Activated CD4-positive, CD25-positive, alpha-beta regulatory T cell treated with anti-CD3 and anti-CD28 coated beads, Interleukin-2, amount 50 U/mL, for 16 hours (primary cell): ENCODE measurements around the gene IKZF2.

Experiments used
- DNase-seq: peaks from one replicate; pipeline ENCODE4 v3.0.0-alpha.2; 2020; ENCODE audit warnings: low read depth, low spot score

IKZF2 gene

DNA sequence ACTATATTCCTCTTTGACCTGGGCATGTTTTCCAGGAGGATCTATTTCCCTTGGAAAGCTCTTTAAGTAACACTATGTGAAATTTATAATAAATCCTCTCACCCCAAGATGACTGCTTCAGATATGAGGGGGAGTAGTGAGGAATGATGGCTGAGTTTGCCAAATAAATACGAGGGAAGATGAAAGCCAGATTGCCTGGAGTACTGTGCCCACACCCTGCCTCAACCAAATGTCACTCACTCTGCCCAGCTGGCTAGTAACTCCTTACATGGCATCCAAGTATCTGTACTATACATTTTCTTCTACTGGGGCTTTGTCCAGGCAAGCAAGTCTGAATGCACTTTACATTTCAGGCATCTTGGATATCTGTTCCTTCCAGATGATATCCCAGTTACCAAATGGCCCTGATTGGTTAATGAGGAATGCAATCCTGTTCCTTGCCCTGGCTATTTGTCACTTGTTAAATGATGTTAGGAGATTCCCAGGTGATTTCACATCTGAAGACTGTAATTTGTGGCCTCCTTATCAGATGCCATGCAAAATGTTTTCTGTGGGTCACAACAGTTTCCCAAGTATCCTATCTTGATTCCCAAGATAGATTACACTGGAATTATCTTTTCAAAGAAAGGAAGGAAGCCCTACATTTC, 191.8 kb downstream of the IKZF2 start:
- no peak for DNase-seq

GRCh38 chr2:212958757-212959295, 192.6 kb downstream of the IKZF2 start:
- no peak for DNase-seq

GRCh38 chr2:212958133-212958532, 193.3 kb downstream of the IKZF2 start:
- no peak for DNase-seq

- DNase-seq = no peak
Measured at GRCh38 chr2:212957624-212958023, 193.8 kb downstream of the IKZF2 start.

DNA sequence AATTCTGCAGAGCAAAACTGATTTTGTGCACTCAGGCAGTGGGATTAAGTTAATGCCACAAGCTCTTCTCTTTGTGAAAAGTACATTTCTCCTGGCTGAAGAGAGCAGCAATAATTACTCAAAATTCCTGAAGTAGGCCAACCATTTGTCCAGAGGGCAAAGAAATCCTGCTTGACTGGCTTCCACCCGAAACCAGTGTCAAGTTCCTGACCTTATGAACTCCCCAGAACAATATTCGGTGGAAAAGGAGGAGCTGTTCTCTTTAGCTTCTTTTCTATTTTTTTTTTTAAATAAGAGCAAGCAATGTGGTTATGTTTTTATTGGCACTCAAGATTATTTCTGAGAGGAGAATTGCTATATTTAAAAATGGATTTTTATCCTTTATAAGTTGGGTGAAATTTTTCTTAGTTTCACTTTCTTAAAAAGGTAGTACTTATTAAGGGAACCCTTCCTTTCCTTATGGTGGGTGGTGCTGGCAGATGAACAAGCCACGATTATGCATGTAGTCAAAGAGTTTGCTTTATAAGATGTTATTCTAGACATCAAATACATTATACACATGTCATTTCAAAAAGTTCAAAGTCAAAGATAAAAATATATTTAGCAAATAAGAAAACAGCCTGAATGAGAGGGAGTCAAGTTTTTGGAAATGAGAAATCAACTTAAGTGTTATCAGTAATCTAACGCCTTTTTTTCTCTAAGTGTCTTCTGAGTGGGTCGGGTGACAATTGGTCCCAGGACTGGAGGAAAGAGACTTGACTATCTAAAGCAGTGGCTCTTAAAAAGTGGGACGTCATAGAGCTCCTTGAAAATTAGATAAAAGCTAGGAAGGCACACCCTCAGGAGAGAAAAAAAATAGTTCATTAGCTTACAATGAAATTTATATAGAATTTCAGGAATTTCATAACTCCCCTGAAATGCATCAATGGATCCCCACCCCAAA, 194.5 kb downstream of the IKZF2 start:
- no peak for DNase-seq

DNA sequence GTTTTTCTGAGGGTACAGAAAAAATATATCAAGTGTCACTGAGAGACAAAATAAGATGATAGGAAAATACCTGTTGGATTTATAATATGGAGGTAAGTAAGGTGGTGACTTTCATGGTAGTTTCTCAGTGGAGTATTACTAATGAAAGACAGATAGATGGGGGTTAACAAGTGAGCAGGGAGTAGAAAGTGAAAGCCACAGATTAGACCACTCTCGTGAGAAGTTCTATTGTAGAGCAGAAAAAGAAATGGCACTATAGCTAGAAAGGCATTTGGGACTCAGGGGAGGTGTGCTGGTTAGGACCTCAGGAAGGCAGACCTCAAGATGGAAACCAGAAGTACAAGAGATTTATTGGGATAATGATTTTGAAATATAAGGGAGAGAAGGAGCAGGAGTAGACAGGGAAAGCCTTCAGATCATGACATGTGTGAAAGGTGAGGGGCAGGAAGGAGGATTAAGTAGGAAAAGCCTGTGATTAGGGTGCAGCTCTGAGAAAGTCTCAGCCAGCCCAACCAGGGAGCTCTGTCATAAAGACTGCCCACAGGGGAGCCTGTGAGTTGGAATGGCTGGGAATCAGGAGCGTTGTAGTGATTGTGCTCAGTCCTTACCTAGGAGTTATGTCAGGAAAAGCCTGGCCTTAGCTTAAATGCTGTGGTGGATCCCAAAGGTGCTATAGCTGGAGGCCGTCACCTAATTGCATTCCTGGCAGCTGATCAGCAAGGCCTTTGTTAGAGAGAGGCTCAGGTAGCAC, 198.1 kb downstream of the IKZF2 start:
- no peak for DNase-seq

- no peak for DNase-seq
Measured at GRCh38 chr2:212949786-212950185, 201.6 kb downstream of the IKZF2 start.
